ENCODE measurements around the gene LRRC17. TPM values are rescaled to one million over a fixed set of nuclear protein-coding genes. Genes with fewer than 3 reads are reported as not detected.
"Not testable (repeated sequence)": the region's sequence is repeated elsewhere in the genome, so short reads cannot be mapped to it uniquely, and the experiment has no call there.

The LRRC17 gene
- total RNA-seq, 1 donor, result 12.3 TPM

DNA sequence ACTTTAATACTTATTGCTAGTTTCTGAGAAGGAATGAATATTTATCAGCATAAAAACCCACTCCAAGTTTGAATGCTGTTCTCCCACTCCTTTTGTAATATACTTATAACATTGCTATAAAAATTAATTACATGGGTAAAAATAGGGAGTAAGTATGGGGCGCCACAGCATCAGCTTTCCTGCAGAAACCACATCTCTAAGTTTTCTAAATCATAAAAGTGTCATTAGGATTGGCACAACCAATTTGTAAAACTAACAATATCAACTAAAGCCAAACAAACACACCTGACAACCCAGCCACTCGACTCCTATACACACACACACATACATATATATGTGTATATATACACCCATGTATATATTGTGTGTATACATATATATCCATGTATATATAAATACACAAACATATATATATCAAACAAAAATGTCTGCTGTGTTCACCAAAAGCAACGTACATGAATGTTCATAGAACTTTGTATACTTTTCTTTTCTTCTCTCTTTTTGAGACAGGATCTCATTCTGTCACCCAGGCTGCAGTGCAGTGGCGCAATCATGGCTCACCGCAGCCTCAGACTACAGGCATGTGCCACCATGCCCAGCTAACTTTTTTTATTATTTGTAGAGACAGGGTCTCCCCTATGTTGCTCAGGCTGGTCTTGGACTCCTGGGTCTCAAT lies 14.8 kb upstream of the LRRC17 start:
- H2AFZ ChIP-seq (ENCODE audit: low read length), result no peak overlapping the region
- no peaks in the 10 kb centered on the region for H3K27me3 ChIP-seq (ENCODE audit: insufficient read depth, low read length)
- no peak for DNase-seq (ENCODE audit: insufficient read length, low spot score, missing footprints)
- H3K27ac ChIP-seq (ENCODE audit: low read depth, low read length), result no peak overlapping the region
- no peaks in the 10 kb centered on the region for H3K79me2 ChIP-seq (ENCODE audit: insufficient read depth, low read length)
- peaks cover 9% of the 10 kb centered on the region for H3K4me1 ChIP-seq (ENCODE audit: insufficient read depth, low read length)
- H4K20me1 ChIP-seq (ENCODE audit: insufficient read depth, low read length), result no peaks in the 10 kb centered on the region
- TF ChIP-seq, protein P1, sequence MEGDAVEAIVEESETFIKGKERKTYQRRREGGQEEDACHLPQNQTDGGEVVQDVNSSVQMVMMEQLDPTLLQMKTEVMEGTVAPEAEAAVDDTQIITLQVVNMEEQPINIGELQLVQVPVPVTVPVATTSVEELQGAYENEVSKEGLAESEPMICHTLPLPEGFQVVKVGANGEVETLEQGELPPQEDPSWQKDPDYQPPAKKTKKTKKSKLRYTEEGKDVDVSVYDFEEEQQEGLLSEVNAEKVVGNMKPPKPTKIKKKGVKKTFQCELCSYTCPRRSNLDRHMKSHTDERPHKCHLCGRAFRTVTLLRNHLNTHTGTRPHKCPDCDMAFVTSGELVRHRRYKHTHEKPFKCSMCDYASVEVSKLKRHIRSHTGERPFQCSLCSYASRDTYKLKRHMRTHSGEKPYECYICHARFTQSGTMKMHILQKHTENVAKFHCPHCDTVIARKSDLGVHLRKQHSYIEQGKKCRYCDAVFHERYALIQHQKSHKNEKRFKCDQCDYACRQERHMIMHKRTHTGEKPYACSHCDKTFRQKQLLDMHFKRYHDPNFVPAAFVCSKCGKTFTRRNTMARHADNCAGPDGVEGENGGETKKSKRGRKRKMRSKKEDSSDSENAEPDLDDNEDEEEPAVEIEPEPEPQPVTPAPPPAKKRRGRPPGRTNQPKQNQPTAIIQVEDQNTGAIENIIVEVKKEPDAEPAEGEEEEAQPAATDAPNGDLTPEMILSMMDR (IDR thresholded peaks at IDR 0.05; ENCODE audit: extremely low read depth, low read depth, low read length), result no peak
- no peaks in the 10 kb centered on the region for H3K36me3 ChIP-seq (ENCODE audit: insufficient read depth, low read length)
- no peak overlapping the region for H3K4me3 ChIP-seq (ENCODE audit: insufficient read depth, low read length)
- H3K9me3 ChIP-seq (ENCODE audit: low read depth, low read length), result no peaks in the 10 kb centered on the region
- H3K4me2 ChIP-seq (ENCODE audit: insufficient read depth, low read length), result no peak overlapping the region

DNA sequence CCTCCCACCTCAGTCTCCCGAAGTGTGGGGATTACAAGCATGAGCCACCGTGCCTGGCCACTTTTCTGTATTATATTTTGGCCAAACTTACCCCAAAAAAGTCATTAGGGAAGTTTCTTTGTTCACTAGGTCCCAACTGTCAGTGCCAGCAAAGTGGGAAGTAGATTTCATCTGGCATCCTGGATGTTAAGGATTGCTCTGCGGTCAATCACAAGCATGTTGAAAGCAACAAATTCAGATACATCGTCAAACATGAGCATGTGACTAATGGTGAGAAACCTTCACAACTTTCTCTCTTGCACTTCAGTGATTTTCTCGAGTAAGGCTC lies 14.3 kb upstream of the LRRC17 start:
- Histone ChIP-seq H4K20me1 (ENCODE audit: insufficient read depth, low read length) (no peaks in the 10 kb centered on the region), H3K79me2 (ENCODE audit: insufficient read depth, low read length) (no peaks in the 10 kb centered on the region), H3K4me2 (ENCODE audit: insufficient read depth, low read length) (no peak overlapping the region), H3K9me3 (ENCODE audit: low read depth, low read length) (no peaks in the 10 kb centered on the region), H2AFZ (ENCODE audit: low read length) (no peak overlapping the region), H3K4me1 (ENCODE audit: insufficient read depth, low read length) (peaks cover 6% of the 10 kb centered on the region), H3K4me3 (ENCODE audit: insufficient read depth, low read length) (no peak overlapping the region), H3K27ac (ENCODE audit: low read depth, low read length) (no peak overlapping the region), H3K36me3 (ENCODE audit: insufficient read depth, low read length) (no peaks in the 10 kb centered on the region), H3K27me3 (ENCODE audit: insufficient read depth, low read length) (no peaks in the 10 kb centered on the region)
- no peak for DNase-seq (ENCODE audit: insufficient read length, low spot score, missing footprints)
- TF ChIP-seq, protein P1 (IDR thresholded peaks at IDR 0.05; ENCODE audit: extremely low read depth, low read depth, low read length), result no peak

DNA sequence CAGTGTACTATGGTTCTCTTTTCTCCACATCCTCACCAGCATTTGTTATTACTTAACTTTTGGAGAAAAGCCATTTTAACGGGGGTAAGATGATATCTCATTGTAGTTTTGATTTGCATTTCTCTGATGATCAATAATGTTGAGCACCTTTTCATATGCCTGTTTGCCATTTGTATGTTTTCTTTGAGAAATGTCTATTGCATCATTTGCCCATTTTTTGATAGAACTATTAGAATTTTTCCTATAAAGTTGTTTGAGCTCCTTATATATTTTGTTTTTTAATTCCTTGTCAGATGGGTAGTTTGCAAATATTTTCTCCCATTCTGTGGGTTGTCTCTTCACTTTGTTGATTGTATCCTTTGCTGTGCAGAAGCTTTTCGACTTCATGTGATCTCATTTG lies 10.7 kb upstream of the LRRC17 start:
- H3K36me3 ChIP-seq (ENCODE audit: insufficient read depth, low read length); H3K4me3 ChIP-seq (ENCODE audit: insufficient read depth, low read length); H3K9me3 ChIP-seq (ENCODE audit: low read depth, low read length); H2AFZ ChIP-seq (ENCODE audit: low read length); H4K20me1 ChIP-seq (ENCODE audit: insufficient read depth, low read length); H3K4me1 ChIP-seq (ENCODE audit: insufficient read depth, low read length); H3K27me3 ChIP-seq (ENCODE audit: insufficient read depth, low read length); H3K4me2 ChIP-seq (ENCODE audit: insufficient read depth, low read length); H3K27ac ChIP-seq (ENCODE audit: low read depth, low read length); DNase-seq (ENCODE audit: insufficient read length, low spot score, missing footprints); H3K79me2 ChIP-seq (ENCODE audit: insufficient read depth, low read length): not testable (repeated sequence)

DNA sequence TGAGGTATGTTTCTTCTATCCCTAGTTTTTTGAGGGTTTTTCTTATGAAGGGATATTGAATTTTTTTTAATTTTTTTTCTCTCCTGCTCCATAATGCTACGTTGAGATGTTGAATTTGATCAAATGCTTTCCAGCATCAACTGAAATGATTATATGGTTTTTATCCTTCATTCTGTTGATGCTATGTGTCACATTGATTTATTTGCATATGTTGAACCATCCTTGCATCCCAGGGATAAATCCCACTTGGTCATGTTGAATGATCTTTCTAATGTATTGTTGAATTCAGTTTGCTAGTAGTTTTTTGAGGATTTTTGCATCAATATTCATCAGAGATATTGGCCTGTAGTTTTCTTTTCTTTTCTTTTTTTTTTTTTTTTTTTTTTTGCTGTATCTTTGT lies 9.2 kb upstream of the LRRC17 start:
- not testable (repeated sequence) for H3K9me3 ChIP-seq (ENCODE audit: low read depth, low read length); H3K36me3 ChIP-seq (ENCODE audit: insufficient read depth, low read length); DNase-seq (ENCODE audit: insufficient read length, low spot score, missing footprints); H3K79me2 ChIP-seq (ENCODE audit: insufficient read depth, low read length); H4K20me1 ChIP-seq (ENCODE audit: insufficient read depth, low read length); H3K4me3 ChIP-seq (ENCODE audit: insufficient read depth, low read length); H3K4me1 ChIP-seq (ENCODE audit: insufficient read depth, low read length); H3K27me3 ChIP-seq (ENCODE audit: insufficient read depth, low read length); H2AFZ ChIP-seq (ENCODE audit: low read length); H3K4me2 ChIP-seq (ENCODE audit: insufficient read depth, low read length); H3K27ac ChIP-seq (ENCODE audit: low read depth, low read length)

DNA sequence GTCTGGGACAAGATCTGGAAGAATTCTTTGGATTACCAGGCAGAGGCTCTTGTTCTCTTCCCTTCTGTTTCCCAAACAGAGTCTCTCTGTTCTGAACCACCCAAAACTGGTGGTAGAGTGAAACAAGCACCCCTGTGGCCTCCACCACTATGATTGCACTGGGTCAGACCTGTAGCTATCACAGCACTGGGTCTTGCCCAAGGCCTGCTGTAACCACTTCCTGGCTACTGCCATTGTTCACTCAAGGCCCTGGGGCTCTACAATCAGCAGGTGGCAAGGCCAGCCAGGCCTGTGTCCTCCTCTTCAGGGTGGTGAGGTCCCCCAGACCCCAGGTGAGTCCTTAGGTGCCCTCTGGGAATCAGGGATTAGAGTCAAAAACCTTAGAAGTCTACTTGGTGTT lies 4.1 kb upstream of the LRRC17 start:
- Histone ChIP-seq H2AFZ (ENCODE audit: low read length) (no peak overlapping the region), H3K27me3 (ENCODE audit: insufficient read depth, low read length) (no peaks in the 10 kb centered on the region), H3K4me3 (ENCODE audit: insufficient read depth, low read length) (no peak overlapping the region), H4K20me1 (ENCODE audit: insufficient read depth, low read length) (no peaks in the 10 kb centered on the region), H3K9me3 (ENCODE audit: low read depth, low read length) (no peaks in the 10 kb centered on the region), H3K36me3 (ENCODE audit: insufficient read depth, low read length) (no peaks in the 10 kb centered on the region), H3K79me2 (ENCODE audit: insufficient read depth, low read length) (no peaks in the 10 kb centered on the region), H3K27ac (ENCODE audit: low read depth, low read length) (no peak overlapping the region), H3K4me1 (ENCODE audit: insufficient read depth, low read length) (peaks cover 11% of the 10 kb centered on the region), H3K4me2 (ENCODE audit: insufficient read depth, low read length) (no peak overlapping the region)
- TF ChIP-seq, protein P1 (IDR thresholded peaks at IDR 0.05; ENCODE audit: extremely low read depth, low read depth, low read length), result no peak
- DNase-seq (ENCODE audit: insufficient read length, low spot score, missing footprints), result no peak
